ENCODE data around the gene OARD1. TPM values are rescaled to one million over a fixed set of nuclear protein-coding genes. Genes with fewer than 3 reads are reported as not detected.

OARD1 gene
- total RNA-seq, 2 donors from 2014 or later: 22.9 to 27.2 TPM

GRCh38 chr6:41050536-41050935, 21.6 kb downstream of the OARD1 start:
- intact Hi-C loops (cut with DNase I): no loop called here
- Histone ChIP-seq H3K4me1 (replicated peaks) (no peaks in the 10 kb centered on the region), H3K4me3 (no peak overlapping the region), H3K27ac (no peak overlapping the region), H3K36me3 (no peaks in the 10 kb centered on the region), H3K9me3 (no peaks in the 10 kb centered on the region), H3K27me3 (replicated peaks; ENCODE audit: insufficient read depth) (no peaks in the 10 kb centered on the region)
- TF ChIP-seq CTCF (IDR thresholded peaks at IDR 0.05) (no peak), POLR2AphosphoS5 (IDR thresholded peaks at IDR 0.05) (no peak), POLR2A (IDR thresholded peaks at IDR 0.05) (no peak)
- 59% methylated on average over 3 of the region's 3 CpGs for WGBS
- no peak for DNase-seq (ENCODE audit: low spot score)

DNA sequence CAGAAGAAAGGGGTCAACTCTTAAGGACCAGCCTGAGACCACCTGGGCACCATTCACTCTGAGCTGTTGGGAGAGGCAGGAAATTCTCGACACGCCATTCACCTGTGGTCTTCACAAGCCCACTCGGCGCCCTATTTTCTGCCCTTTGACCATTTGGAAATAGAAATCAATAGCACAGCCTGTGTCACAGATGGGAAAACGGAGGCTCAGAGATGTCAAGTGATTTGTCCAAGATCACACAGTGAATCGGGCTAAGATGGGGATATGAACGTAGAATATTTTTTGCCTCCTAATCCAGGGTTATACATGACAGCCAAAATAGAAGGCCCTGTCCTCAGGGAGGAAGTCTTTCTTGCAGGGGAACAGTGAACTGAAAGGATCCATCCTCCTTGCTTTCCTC, 22.2 kb downstream of the OARD1 start:
- WGBS: 93% methylated on average over 7 of the region's 7 CpGs

DNA sequence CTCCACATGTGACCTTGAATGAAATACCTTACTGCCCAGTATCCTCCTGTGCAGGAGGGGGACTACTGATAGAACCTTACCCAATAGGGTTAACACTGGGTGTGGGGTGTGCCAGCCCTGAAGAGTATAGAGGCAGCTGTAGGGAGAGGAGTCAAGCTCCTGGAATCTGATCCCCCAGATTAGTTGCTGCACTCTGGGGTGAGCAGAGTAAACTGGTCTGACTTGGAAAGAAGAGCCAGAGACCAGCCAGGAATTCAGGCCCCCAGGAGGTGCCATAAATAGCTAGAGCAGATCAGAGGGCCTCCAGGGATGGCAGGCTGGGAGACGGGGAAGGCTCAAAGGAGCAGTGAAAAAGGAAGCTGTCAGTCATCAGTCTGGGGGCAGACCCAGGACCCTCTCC, 22.6 kb downstream of the OARD1 start:
- WGBS: 62% methylated on average over 1 of the region's 1 CpG
- Histone ChIP-seq H3K4me3 (no peak overlapping the region), H3K27me3 (replicated peaks; ENCODE audit: insufficient read depth) (no peaks in the 10 kb centered on the region), H3K4me1 (replicated peaks) (no peaks in the 10 kb centered on the region), H3K9me3 (no peaks in the 10 kb centered on the region), H3K36me3 (no peaks in the 10 kb centered on the region), H3K27ac (no peak overlapping the region)
- no peak for DNase-seq (ENCODE audit: low spot score)
- no peak for TF ChIP-seq POLR2AphosphoS5 (IDR thresholded peaks at IDR 0.05)
- intact Hi-C loops (cut with DNase I): no loop called here

More for the DNA sequence above, 22.2 kb downstream of the OARD1 start:
- no peak overlapping the region for H3K27ac ChIP-seq
- intact Hi-C loops (cut with DNase I): no loop called here
- DNase-seq (ENCODE audit: low spot score): no peak
- no peaks in the 10 kb centered on the region for H3K27me3 ChIP-seq (replicated peaks; ENCODE audit: insufficient read depth)
- no peaks in the 10 kb centered on the region for H3K9me3 ChIP-seq
- no peak for TF ChIP-seq POLR2A (IDR thresholded peaks at IDR 0.05)
- no peaks in the 10 kb centered on the region for H3K36me3 ChIP-seq
- H3K4me3 ChIP-seq: no peak overlapping the region
- H3K4me1 ChIP-seq (replicated peaks): no peaks in the 10 kb centered on the region

- no peaks in the 10 kb centered on the region for H3K4me1 ChIP-seq (replicated peaks)
- no peak overlapping the region for H3K4me3 ChIP-seq
- intact Hi-C loops (cut with DNase I): no loop called here
- no peak for DNase-seq (ENCODE audit: low spot score)
- 61% methylated on average over 9 of the region's 9 CpGs for WGBS
- no peaks in the 10 kb centered on the region for H3K27me3 ChIP-seq (replicated peaks; ENCODE audit: insufficient read depth)
- no peak overlapping the region for H3K27ac ChIP-seq
- H3K36me3 ChIP-seq: no peaks in the 10 kb centered on the region
- H3K9me3 ChIP-seq: no peaks in the 10 kb centered on the region
- TF ChIP-seq POLR2AphosphoS5 (IDR thresholded peaks at IDR 0.05): no peak
- no peak for TF ChIP-seq POLR2A (IDR thresholded peaks at IDR 0.05)
- no peak for TF ChIP-seq CTCF (IDR thresholded peaks at IDR 0.05)
Observed at GRCh38 chr6:41047745-41048732, 24.1 kb downstream of the OARD1 start.

GRCh38 chr6:41047306-41047705, 24.9 kb downstream of the OARD1 start:
- Histone ChIP-seq H3K4me1 (replicated peaks) (no peaks in the 10 kb centered on the region), H3K27me3 (replicated peaks; ENCODE audit: insufficient read depth) (no peaks in the 10 kb centered on the region), H3K27ac (no peak overlapping the region), H3K9me3 (no peaks in the 10 kb centered on the region), H3K4me3 (no peak overlapping the region), H3K36me3 (no peaks in the 10 kb centered on the region)
- no peak for TF ChIP-seq POLR2AphosphoS5 (IDR thresholded peaks at IDR 0.05)
- TF ChIP-seq CTCF (IDR thresholded peaks at IDR 0.05): no peak
- no peak for TF ChIP-seq POLR2A (IDR thresholded peaks at IDR 0.05)
- WGBS: 93% methylated on average over 2 of the region's 2 CpGs
- intact Hi-C loops (cut with DNase I): no loop called here
- DNase-seq (ENCODE audit: low spot score): no peak

DNA sequence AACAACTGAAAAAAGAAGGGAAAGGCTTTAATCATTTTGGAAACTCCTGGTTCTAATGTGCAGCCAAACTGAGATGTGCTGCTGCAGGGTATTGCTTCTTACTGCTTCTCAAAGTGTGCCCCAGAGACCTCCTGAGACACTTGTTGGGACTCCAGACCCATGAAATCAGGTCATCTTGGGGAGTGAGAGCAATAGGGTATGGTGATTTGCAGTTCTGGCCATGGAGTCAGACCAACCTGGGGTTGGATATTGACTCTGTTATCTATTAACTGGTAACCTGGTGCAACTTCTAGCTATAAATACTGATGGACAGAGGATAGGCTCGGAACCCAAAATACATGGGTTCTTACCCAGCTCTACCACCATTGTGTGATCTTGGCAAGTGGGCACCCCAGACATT, 26.1 kb downstream of the OARD1 start:
- intact Hi-C loops (cut with DNase I): no loop called here
- 100% methylated on average over 1 of the region's 1 CpG for WGBS

More for the DNA sequence above, 26.1 kb downstream of the OARD1 start:
- H3K36me3 ChIP-seq: no peaks in the 10 kb centered on the region
- TF ChIP-seq POLR2AphosphoS5 (IDR thresholded peaks at IDR 0.05) (no peak), POLR2A (IDR thresholded peaks at IDR 0.05) (no peak)
- H3K27me3 ChIP-seq (replicated peaks; ENCODE audit: insufficient read depth): no peaks in the 10 kb centered on the region
- H3K4me3 ChIP-seq: no peak overlapping the region
- no peaks in the 10 kb centered on the region for H3K9me3 ChIP-seq
- H3K4me1 ChIP-seq (replicated peaks): no peaks in the 10 kb centered on the region
- no peak for DNase-seq (ENCODE audit: low spot score)
- no peak overlapping the region for H3K27ac ChIP-seq
